Stomach (tissue), 9 donors: ENCODE results near the gene SLC2A3. TPM values are rescaled to one million over a fixed set of nuclear protein-coding genes. Genes with fewer than 3 reads are reported as not detected.
"Not testable (repeated sequence)": the region's sequence is repeated elsewhere in the genome, so short reads cannot be mapped to it uniquely, and the experiment has no call there.

Experiments used
- DNase-seq, 2 donors: peaks; one replicate each; pipeline versions ENCODE4 v3.0.0 to v3.0.0-alpha.2; 2013 to 2019
- H3K27ac ChIP-seq, 5 donors: fragments of 200-600 bp in 4 of 5; sonication (generic) in 4 of 5; one replicate each; pipeline ENCODE4 v1.5.1; 2013 to 2019; ENCODE audit warnings: mild to moderate bottlenecking in 1 of 5, moderate library complexity in 1 of 5
- H3K27me3 ChIP-seq, 3 donors: fragments of 200-600 bp; sonication (generic); one replicate each; pipeline ENCODE4 v1.5.1; 2017 to 2019; ENCODE audit warnings: mixed run types in 1 of 3
- H3K36me3 ChIP-seq, 4 donors: fragments of 200-600 bp; sonication (generic); 1 replicate in 3 of 4; 2 replicates in 1 of 4; pipeline ENCODE4 v1.5.1; 2016 to 2019
- H3K4me1 ChIP-seq, 4 donors: fragments of 200-600 bp; sonication (generic); one replicate each; pipeline ENCODE4 v1.5.1; 2016 to 2019
- H3K4me3 ChIP-seq, 4 donors: fragments of 200-600 bp; sonication (generic) in 3 of 4; one replicate each; pipeline ENCODE4 v1.5.1; 2016 to 2019; ENCODE audit warnings: mild to moderate bottlenecking in 1 of 4
- H3K9me3 ChIP-seq, 4 donors: fragments of 200-600 bp; sonication (generic); one replicate each; pipeline ENCODE4 v1.5.1; 2016 to 2019
- EP300 ChIP-seq: sonication (generic); formaldehyde crosslinking; IDR thresholded peaks from one replicate; pipeline ENCODE4 v1.6.1; 2017; ENCODE audit warnings: antibody characterized with exemption
- POLR2A ChIP-seq, 4 donors: fragments of 450-650 bp; IDR thresholded peaks; one replicate each; pipeline ENCODE4 v1.6.1; 2016; ENCODE audit warnings: antibody characterized with exemption in 4 of 4, control low read depth in 2 of 4, mild to moderate bottlenecking in 1 of 4, moderate library complexity in 1 of 4
- POLR2AphosphoS5 ChIP-seq, 3 donors: sonication (generic); formaldehyde crosslinking; IDR thresholded peaks; one replicate each; pipeline ENCODE4 v1.6.1; 2016; ENCODE audit warnings: antibody characterized with exemption in 3 of 3
- WGBS, 5 donors: extraction: QIAGEN DNeasy Blood & Tissue Kit in 3 of 5; methylation state at CpG; one replicate each; pipeline versions ENCODE4 v1.1.5 to v1.1.7; 2013 to 2018; 5-methylcytosine and 5-hydroxymethylcytosine counted together
- intact Hi-C: fragments of 100-400 bp; cut with DNase I; formaldehyde crosslinking; loops from one replicate; pipeline ENCODE4 v1.15.1; 2023; ENCODE audit warnings: low total_unique reads
- polyA plus RNA-seq, 3 donors: library from polyadenylated mRNA; stranded (reverse); fragments of 200-250 nt; gene quantifications; one replicate each; pipeline ENCODE4 v1.2.3, GENCODE V29; 2013
- total RNA-seq, 5 donors: library from RNA; depleted of rRNA; stranded (reverse); fragments of >200 nt; gene quantifications; one replicate each; pipeline versions ENCODE4 v1.1.0 to v1.2.3, GENCODE V29; 2014 to 2016
- TF ChIP-seq, protein P1 (sequence below), 7 experiments: fragments of 450-650 bp in 4 of 7; fragments of 200-600 bp in 3 of 7; sonication (generic) in 3 of 7; IDR thresholded peaks; one replicate each; pipeline ENCODE4 v1.5.1; 2016 to 2019; ENCODE audit warnings: antibody characterized with exemption in 7 of 7, control low read depth in 2 of 7, mild to moderate bottlenecking in 1 of 7
- donor health status: healthy with polysubstance abuse.
- donor health status: Bipolar disorder and iron deficiency.
- donor health status: healthy.

Gene SLC2A3
- total and polyA plus RNA-seq, 8 donors, result 0.29 to 72.0 (median 8.7) TPM

DNA sequence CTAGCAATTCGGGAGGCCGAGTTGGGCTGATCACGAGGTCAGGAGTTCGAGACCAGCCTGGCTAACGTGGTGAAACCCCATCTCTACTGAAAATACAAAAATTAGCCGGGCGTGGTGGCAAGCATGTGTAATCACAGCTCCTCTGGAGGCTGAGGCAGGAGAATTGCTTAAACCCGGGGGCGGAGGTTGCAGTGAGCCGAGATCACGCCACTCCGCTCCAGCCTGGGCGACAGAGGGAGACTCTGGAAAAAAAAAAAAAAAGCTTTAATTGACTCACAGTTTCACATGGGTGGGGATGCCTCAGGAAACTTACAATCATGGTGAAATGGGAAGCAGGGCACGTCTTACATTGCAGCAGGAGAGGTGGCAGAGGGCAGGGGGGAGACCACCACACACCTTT is 30.6 kb upstream of the SLC2A3 start:
- no peak for DNase-seq
- peaks cover 0 to 6% (median 0%) of the 10 kb centered on the region in 3 donors for H3K27me3 ChIP-seq
- peaks cover 7 to 23% (median 15%) of the 10 kb centered on the region in 4 donors for H3K4me1 ChIP-seq
- TF ChIP-seq POLR2A (IDR thresholded peaks at IDR 0.05), result no peak
- no peak for TF ChIP-seq EP300
- TF ChIP-seq, protein P1, sequence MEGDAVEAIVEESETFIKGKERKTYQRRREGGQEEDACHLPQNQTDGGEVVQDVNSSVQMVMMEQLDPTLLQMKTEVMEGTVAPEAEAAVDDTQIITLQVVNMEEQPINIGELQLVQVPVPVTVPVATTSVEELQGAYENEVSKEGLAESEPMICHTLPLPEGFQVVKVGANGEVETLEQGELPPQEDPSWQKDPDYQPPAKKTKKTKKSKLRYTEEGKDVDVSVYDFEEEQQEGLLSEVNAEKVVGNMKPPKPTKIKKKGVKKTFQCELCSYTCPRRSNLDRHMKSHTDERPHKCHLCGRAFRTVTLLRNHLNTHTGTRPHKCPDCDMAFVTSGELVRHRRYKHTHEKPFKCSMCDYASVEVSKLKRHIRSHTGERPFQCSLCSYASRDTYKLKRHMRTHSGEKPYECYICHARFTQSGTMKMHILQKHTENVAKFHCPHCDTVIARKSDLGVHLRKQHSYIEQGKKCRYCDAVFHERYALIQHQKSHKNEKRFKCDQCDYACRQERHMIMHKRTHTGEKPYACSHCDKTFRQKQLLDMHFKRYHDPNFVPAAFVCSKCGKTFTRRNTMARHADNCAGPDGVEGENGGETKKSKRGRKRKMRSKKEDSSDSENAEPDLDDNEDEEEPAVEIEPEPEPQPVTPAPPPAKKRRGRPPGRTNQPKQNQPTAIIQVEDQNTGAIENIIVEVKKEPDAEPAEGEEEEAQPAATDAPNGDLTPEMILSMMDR (IDR thresholded peaks at IDR 0.05), result no peak
- TF ChIP-seq POLR2AphosphoS5 (IDR thresholded peaks at IDR 0.05), result no peak
- WGBS, 5 donors, result 81 to 93% (median 91%) methylated on average over 14 of the region's 14 CpGs
- H3K4me3 ChIP-seq, result no peak overlapping the region
- H3K9me3 ChIP-seq, result no peaks in the 10 kb centered on the region
- no peak overlapping the region for H3K27ac ChIP-seq
- intact Hi-C loops, result no loop called here
- H3K36me3 ChIP-seq, result no peaks in the 10 kb centered on the region

GRCh38 chr12:7964669-7965068 is 28.7 kb upstream of the SLC2A3 start:
- H3K4me3 ChIP-seq, H3K36me3 ChIP-seq, H3K9me3 ChIP-seq, H3K27ac ChIP-seq, intact Hi-C loops, H3K27me3 ChIP-seq, DNase-seq: not testable (repeated sequence)
- 93 to 97% (median 94%) methylated on average over 9 of the region's 9 CpGs for WGBS, 5 donors
- H3K4me1 ChIP-seq, result peaks cover 0 to 22% (median 10%) of the 10 kb centered on the region in 4 donors

- peaks cover 0 to 26% (median 10%) of the 10 kb centered on the region in 4 donors for H3K4me1 ChIP-seq
- DNase-seq, result no peak
- TF ChIP-seq POLR2AphosphoS5 (IDR thresholded peaks at IDR 0.05) (no peak), EP300 (no peak), POLR2A (IDR thresholded peaks at IDR 0.05) (no peak)
- TF ChIP-seq, protein P1 (IDR thresholded peaks at IDR 0.05), result no peak
- no peaks in the 10 kb centered on the region for H3K36me3 ChIP-seq
- intact Hi-C loops, result no loop called here
- H3K27me3 ChIP-seq, result no peaks in the 10 kb centered on the region
- H3K27ac ChIP-seq, result peak overlapping the region in 3 of 5 donors; percentile 72 to 86 (median 80)
- 74 to 88% (median 85%) methylated on average over 12 of the region's 12 CpGs for WGBS, 5 donors
- peak overlapping the region in 2 of 4 donors; percentile 37 to 45 for H3K4me3 ChIP-seq
- no peaks in the 10 kb centered on the region for H3K9me3 ChIP-seq
These were observed 25.6 kb upstream of the SLC2A3 start for GRCh38 chr12:7961395-7962178.

DNA sequence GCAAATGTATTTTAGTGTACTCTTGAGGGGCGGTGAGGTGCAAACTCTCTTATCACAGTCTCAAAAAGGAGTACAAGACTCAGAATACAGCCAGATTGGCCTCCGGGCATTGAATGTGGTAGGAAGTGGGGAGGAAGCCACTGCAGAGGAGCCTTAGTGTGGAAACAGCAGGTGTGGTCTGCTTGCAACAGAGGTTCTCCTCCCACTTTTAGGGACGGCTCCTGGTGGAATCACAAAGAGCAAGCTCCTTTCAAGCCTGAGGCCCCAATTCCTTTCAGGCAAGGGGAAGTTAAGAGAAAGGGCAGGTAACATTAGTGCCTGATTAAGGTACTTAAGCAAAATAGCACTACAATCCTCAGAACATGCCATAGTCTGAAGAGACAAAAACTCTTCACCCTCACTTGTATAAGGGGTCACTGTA is 23.7 kb upstream of the SLC2A3 start:
- 29 to 38% (median 36%) methylated on average over 3 of the region's 3 CpGs for WGBS, 5 donors
- Histone ChIP-seq H3K27ac (peak overlapping the region in 4 of 5 donors; percentile 25 to 86 (median 76)), H3K27me3 (no peaks in the 10 kb centered on the region), H3K36me3 (no peaks in the 10 kb centered on the region), H3K4me1 (peaks cover 0 to 26% (median 10%) of the 10 kb centered on the region in 4 donors), H3K9me3 (no peaks in the 10 kb centered on the region), H3K4me3 (peak overlapping the region in 1 of 4 donors; percentile 37)
- intact Hi-C loops, result no loop called here
- peak in 1 of 2 donors; percentile 52 for DNase-seq
- TF ChIP-seq POLR2A (IDR thresholded peaks at IDR 0.05), result no peak
- no peak for TF ChIP-seq POLR2AphosphoS5 (IDR thresholded peaks at IDR 0.05)
- no peak for TF ChIP-seq EP300
- TF ChIP-seq, protein P1 (IDR thresholded peaks at IDR 0.05), result no peak

DNA sequence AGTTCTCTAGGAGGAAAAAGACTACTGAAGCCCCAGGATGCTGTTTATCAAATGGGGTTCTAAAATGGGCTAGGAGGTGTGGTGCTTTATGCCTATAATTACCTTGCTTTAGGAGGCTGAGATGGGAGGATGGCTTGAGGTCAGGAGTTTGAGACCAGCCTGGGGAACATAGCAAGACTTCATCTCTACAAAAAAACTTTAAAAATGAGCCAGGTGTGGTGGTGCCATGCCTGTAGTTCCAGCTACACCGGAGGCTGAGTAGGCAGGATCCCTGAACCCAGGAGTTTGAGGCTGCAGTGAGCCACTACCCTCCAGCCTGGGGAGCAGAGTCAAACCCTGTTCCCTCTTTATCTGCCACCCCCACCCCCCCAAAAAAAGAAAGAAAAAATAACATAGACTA is 23.3 kb upstream of the SLC2A3 start:
- H3K27ac ChIP-seq, result peak overlapping the region in 3 of 5 donors; percentile 25 to 86 (median 80)
- intact Hi-C loops, result no loop called here
- TF ChIP-seq EP300 (no peak), POLR2A (IDR thresholded peaks at IDR 0.05) (no peak), POLR2AphosphoS5 (IDR thresholded peaks at IDR 0.05) (no peak)
- TF ChIP-seq, protein P1 (IDR thresholded peaks at IDR 0.05), result no peak
- no peaks in the 10 kb centered on the region for H3K27me3 ChIP-seq
- DNase-seq, result no peak
- H3K9me3 ChIP-seq, result no peaks in the 10 kb centered on the region
- H3K36me3 ChIP-seq, result no peaks in the 10 kb centered on the region
- H3K4me1 ChIP-seq, result peaks cover 0 to 26% (median 10%) of the 10 kb centered on the region in 4 donors
- WGBS, 5 donors, result 71 to 84% (median 76%) methylated on average over 1 of the region's 1 CpG
- no peak overlapping the region for H3K4me3 ChIP-seq

DNA sequence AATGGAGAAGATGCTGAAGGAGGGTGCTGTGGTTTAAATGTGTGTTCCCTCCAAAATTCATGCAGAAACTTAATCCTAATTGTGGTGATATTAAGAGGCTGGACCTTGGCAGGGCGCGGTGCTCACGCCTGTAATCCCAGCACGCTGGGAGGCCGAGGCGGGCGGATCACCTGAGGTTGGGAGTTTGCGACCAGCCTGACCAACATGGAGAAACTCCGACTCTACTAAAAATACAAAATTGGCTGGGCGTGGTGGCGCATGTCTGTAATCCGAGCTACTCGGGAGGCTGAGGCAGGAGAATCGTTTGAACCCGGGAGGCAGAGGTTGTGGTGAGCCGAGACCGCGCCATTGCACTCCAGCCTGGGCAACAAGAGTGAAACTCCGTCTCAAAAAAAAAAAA is 18.9 kb upstream of the SLC2A3 start:
- intact Hi-C loops, DNase-seq, H3K36me3 ChIP-seq, H3K4me1 ChIP-seq, H3K4me3 ChIP-seq, H3K27me3 ChIP-seq, H3K9me3 ChIP-seq, H3K27ac ChIP-seq: not testable (repeated sequence)
- 95 to 100% (median 97%) methylated on average over 7 to 19 of the region's 19 CpGs for WGBS, 5 donors

GRCh38 chr12:7954418-7954817 is 18.4 kb upstream of the SLC2A3 start:
- H3K27me3 ChIP-seq, H3K4me1 ChIP-seq, H3K27ac ChIP-seq, H3K36me3 ChIP-seq, intact Hi-C loops, H3K4me3 ChIP-seq, H3K9me3 ChIP-seq, DNase-seq: not testable (repeated sequence)
- 49 to 67% (median 63%) methylated on average over 5 to 10 of the region's 10 CpGs for WGBS, 5 donors
